Activated CD4-positive, alpha-beta T cell treated with anti-CD3 and anti-CD28 coated beads for 4 hours (primary cell): ENCODE measurements around the gene LPCAT2.

ENCODE experiments used
- DNase-seq, 2 donors: peaks; one replicate each; pipeline ENCODE4 v3.0.0-alpha.2; 2020

Gene LPCAT2

DNA sequence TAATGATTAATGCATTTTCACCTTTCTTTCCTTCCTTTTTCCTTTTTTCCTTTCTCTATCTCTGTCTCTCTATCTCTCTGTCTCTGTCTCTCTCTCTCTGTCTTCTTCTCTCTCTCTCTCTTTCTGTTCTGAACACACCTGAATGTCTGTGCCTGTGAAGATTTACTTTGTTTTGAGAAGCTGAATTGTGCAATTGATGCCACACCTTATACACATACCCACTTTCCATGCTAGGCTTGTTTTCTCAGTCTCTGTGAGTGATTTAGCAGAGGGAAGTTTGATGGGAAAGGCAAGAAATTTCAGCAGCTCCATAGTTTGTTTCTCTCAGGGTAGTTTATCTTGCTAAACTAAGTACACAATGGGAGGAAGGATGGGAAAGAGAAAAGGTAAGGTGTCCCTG is 48.3 kb downstream of the LPCAT2 start:
- no peak for DNase-seq

DNA sequence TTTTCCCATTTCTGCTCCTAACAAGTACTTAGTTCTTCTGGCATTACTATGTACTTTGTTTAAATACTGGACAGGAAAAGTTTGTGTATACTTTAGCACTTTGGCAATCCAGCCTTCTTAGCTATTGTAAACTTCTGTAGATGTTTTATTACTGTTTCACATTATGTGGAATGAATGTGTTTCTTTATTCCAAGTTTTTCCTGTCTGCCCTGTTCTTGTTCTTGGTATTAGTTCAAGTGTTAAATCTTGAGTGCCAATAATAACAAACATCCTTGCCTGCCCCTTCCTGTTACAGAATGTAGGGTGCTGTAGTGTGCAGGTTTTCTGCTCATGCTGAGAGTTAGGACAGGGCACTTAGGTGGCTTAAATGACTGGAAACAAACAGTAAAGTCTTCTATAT is 50.4 kb downstream of the LPCAT2 start:
- DNase-seq: no peak

GRCh38 chr16:55559933-55560516 is 51.2 kb downstream of the LPCAT2 start:
- DNase-seq: no peak

GRCh38 chr16:55561319-55561848 is 52.5 kb downstream of the LPCAT2 start:
- no peak for DNase-seq

- no peak for DNase-seq
These were observed 54.1 kb downstream of the LPCAT2 start for GRCh38 chr16:55562936-55563335.

DNA sequence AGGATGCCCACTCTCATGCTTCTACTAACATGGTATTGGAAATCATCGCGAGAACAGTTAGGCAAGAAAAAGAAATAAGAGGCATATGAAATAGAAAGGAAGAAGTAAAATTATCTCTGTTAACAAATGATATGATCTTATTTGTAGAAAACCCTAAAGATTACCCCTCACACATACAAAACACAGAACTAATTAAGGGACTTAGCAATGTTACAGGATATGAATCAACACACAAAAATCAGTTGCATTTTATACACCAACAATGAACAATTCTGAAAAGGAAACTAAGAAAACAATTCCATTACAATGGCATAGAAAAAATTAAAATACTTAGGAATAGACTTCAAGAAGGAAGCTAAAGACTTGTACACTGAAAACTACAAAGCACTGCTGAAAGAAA is 54.9 kb downstream of the LPCAT2 start:
- no peak for DNase-seq

- no peak for DNase-seq
These were observed 56.2 kb downstream of the LPCAT2 start for GRCh38 chr16:55565086-55565485.

DNA sequence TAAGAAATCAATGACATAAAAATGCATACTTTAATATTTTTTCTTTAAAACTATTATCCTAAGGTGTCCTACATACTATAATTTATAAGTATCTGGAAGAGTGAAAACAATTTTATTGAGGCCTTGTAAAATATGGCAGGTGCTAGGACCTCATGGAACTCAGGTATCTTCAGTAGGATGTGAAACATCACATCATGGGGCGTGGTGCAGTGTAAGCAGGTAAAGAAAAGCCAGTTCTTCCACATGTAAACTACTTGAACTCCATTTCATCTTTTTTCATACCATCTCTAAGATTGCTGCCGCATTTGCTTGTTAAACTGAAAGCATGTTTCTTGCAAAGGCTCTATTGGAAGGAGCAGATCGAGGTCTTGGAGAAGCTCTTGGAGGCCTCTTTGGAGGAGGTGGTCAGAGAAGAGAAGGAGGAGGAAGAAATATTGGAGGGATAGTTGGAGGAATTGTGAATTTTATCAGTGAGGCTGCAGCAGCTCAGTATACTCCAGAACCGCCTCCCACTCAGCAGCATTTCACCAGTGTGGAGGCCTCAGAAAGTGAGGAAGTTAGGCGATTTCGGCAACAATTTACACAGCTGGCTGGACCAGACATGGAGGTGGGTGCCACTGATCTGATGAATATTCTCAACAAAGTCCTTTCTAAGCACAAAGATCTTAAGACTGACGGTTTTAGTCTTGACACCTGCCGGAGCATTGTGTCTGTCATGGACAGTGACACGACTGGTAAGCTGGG is 57.7 kb downstream of the LPCAT2 start, which contains the start of gene CAPNS2:
Gene CAPNS2 (plus strand): TSS at position 253 of the 744 bp plus-strand sequence. CDS start 73 bp downstream, at position 326.
- DNase-seq: no peak

DNA sequence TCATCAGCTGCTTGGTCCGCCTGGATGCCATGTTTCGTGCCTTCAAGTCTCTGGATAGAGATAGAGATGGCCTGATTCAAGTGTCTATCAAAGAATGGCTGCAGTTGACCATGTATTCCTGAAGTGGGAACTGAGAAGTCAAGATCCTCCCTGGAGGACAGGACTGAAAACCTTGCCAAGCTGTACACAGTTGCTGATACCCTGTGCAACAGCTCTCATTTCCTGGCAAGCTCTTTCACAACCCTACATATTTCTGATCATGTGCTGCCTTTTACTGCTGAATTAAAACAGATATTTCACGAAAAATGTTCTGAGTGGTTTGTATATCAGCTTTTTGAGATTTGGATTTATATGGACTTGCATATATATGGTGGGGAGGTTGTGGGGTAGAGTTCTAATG is 58.5 kb downstream of the LPCAT2 start:
- DNase-seq: no peak

GRCh38 chr16:55568207-55568606 is 59.3 kb downstream of the LPCAT2 start:
- no peak for DNase-seq

DNA sequence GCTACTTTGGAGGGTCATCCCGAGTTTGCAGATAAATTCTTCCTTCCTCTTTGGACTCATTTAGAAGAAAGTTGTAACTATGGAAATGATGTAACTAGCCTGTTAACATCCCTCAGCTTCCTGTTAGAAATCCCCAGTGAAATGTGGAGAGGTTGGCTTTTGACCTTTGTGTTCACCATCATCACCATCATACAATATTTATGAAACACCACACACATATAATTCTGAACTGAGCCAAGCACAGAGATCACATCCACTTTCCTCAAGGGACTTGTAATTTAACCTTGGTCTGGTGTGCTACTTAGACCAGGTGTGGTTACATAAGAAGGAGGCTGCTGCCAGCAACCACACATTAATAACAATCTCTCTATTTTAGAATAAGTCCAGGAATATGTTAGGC is 60.2 kb downstream of the LPCAT2 start:
- DNase-seq: no peak

GRCh38 chr16:55570159-55570558 is 61.3 kb downstream of the LPCAT2 start:
- DNase-seq: no peak

DNA sequence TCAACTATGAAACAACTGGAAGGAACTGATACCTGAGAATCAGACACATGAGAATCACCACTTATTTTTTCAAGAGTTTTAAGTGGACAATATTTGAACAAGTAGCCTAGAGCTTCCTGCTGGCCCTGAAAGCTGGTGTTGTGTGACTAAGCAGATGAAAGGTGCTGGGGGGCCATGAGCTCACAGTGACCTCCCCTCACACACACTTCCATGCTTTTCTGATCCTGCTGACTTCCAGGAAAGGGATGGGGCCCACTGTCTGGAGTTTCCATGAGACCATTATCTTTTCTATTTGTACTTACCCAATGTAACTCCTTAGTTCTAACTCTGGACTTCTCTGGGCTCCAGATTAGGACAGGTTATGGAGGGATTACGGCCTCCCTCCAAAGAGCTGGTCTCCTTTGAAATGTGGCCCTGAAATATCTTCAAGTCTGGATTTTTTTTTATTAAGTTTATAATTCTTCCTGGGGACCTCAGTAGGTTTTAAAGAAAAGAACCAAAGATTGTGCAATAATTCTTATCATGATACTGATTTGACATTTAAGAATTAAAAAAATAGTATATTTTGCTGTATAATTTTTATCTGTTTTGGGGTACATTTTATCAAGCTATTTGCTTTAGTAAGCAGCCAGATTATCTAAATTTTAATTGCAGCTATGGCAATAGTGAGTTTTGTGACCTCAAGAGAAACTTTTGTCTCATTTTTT is 62.5 kb downstream of the LPCAT2 start:
- DNase-seq: no peak

GRCh38 chr16:55572439-55572838 is 63.6 kb downstream of the LPCAT2 start:
- DNase-seq: no peak

DNA sequence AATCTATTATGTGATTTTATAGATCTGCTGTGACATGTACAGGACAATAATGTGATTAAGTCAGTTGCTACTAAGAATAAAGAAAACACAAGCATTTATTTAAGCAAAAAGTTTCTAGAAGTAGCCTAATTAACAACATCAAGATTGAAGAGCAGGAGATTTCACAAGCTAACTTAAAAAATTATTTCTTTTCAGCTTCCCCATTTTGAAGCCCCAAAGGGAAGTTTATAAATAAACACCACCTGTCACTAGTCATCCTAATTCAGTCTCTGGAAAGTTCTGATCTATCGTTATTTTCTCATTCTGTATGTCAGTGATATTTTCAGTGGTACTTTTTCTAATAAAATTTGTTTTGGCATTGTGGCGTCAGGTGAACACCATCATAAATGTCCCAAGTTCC is 65.9 kb downstream of the LPCAT2 start:
- no peak for DNase-seq

DNA sequence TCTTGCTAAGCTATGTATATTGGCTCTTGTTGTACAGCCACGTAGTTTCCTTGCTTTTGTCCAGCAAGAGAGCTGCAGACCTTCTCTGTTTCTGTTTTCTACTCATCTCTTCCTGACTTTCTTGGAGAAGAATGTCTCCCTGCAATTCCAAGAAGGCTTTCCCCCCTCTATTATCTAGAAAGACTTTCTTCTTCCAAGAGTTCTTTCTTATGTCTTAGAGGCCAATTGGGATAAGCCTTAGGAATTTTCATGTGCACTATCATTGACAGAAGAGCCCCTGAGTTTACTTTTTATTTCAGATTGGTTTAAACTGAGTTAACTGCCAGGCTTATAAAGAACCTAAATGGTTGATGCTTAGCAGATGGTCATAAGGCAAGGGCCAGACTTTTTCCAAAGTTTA is 66.6 kb downstream of the LPCAT2 start:
- DNase-seq: no peak

DNA sequence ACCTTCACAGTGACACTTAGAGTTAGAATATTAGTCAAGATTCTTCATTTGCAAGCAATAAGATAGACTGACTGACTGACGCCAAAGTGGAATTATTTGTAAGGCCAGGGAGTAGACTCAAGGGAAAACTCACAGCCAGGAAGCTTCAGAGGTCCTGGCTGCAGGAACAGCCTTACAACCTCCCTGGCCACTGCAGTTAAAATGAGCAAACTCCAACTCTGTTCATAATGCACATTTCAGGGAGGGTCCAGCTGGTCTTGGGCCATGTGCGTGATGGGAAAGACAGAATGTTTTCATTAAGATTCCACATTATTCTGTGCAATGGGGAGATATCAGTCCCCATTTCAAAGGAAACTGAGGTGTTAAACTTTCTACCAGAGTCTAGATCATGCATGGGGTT is 67.5 kb downstream of the LPCAT2 start:
- no peak for DNase-seq

DNA sequence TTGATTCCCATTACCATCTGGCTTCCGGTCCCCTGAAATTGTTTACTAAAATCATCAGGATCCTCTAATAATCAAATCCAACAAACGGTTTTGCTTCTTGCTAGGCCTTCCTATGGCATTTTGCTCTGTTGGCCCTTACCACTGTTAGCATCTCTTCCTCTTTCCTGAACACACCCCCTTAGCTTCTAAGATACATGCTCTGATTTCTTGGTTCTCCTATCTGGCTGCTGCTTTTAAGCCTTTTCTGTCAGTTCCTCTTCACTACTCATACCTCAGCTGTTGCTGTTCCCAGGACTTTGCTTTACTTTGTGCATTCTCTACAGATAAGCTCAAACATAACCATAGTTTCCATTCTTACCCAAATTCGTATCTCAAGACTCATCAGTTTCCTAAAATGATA is 69.0 kb downstream of the LPCAT2 start:
- no peak for DNase-seq

GRCh38 chr16:55585631-55586030 is 76.8 kb downstream of the LPCAT2 start:
- DNase-seq: no peak

DNA sequence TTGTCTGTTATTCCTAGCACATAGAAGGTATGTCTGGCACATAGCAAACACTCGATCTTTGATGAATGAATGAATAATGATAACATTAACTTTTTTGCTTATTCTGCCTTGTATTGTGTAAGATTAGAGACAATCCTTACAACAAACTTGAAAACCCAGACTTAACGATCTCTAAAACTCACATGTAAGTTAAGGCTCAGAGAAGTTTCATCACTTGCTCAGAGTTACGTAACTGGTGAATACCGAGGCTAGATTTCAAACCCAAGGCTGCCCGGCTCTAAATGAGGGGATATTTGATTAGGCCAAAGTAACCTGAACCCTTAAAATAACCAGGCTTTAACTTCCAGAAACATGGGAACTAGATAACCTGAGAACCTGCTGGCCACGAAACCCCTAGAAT is 79.9 kb downstream of the LPCAT2 start:
- no peak for DNase-seq

GRCh38 chr16:55592306-55592705 is 83.4 kb downstream of the LPCAT2 start:
- DNase-seq: no peak

DNA sequence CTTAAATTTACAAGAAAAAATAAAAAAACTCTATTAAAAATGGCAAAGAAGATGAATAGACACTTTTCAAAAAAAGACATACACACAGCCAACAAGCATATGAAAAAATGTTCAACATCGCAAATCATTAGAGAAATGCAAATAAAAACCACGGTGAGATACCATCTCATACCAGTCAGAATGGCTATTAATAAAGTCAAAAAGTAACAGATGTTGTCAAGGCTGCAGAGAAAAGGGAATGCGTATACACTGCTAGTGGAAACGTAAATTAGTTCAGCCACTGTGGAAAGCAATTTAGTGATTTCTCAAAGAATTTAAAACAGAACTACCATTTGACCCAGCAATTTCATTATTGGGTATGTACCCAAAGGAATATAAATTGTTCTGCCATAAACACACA is 89.1 kb downstream of the LPCAT2 start:
- no peak for DNase-seq

DNA sequence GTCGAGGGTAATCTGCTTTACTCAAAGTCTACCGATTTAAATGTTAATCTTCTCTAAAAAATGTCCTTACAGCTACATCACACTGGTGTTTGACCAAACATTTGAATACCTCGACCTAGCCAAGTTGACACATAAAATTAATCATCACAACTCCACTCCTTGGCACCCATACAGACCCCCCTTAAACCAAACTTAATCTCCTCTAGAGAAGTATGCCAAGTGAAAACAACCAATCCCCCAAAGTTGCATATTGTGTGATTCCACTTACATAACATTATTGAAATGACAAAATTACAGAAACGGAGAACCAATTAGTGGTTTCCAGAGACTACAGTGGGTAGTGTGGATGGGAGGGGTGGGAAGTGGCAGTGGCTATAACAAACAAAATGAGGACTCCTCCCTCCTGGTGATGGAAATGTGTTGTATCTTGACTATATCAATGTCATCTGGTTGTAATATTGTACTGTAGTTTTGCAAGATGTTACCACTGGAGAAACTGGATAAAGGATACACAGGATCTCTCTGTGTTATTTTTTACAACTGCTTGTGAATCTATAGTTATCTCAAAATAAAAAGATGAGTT is 97.0 kb downstream of the LPCAT2 start:
- no peak for DNase-seq
